Stimulated activated CD4-positive, alpha-beta T cell treated with anti-CD3 and anti-CD28 coated beads, Interleukin-15, amount 100 ng/mL, for 24 hours (primary cell): ENCODE data around the gene ZNF723.
A peak's percentile ranks its signal among the peaks of the same experiment; 100 is the strongest.
"Not testable (repeated sequence)": the region's sequence is repeated elsewhere in the genome, so short reads cannot be mapped to it uniquely, and the experiment has no call there.

ENCODE experiments used
- DNase-seq: peaks from one replicate; pipeline ENCODE4 v3.0.0-alpha.2; 2020

ZNF723 gene

DNA sequence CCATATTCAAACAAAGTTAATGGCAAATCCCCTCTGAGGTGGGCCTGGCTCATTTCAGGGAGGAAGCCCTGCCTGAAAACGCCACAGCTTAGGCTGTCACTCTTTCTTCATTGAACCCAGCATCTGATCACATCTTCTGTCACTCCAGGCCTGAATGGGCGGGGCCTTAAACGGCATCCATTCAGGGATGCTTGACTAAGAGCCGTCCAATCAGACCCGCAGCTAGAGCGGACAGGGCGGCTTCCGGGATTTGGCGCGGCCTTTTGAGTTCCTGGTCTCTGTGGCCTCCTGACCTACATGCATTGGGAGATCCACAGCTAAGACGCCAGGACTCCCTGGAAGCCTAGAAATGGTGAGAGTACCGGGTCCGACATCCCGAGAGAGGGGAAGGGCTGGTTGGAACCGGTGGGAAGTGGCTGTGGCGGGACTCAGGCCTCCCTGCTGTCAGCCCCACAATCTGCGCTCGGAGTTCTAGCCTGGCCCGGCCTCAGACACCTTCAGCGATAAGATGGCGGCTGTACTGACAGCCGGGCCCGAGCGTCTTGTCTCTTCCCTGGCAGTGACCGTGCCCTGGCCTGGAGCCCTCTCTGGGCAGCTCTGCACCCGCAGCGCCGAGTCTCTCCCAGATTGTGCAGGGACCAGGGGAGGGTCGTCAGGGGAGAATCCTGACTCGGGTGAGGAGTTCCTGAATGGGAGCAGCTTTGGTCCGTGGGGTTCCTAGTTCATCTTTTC is at the start of gene ZNF723:
Gene ZNF723 (plus strand): TSS at position 261 of the 732 bp plus-strand sequence. CDS start 89 bp downstream, at position 350.
- peak; percentile 3 for DNase-seq

- DNase-seq, result peak; percentile 9
Measured at GRCh38 chr19:22783651-22784410, 48.3 kb upstream of the ZNF723 start, which contains the start of gene ZNF99. TSS of gene ZNF99 (minus strand) at chr19:22784151. CDS start at chr19:22784016, 135 bp downstream.

- not testable (repeated sequence) for DNase-seq
Measured at GRCh38 chr19:22792863-22793262, 39.2 kb upstream of the ZNF723 start.

- no peak for DNase-seq
Measured at GRCh38 chr19:22797040-22797439, 35.1 kb upstream of the ZNF723 start.

- no peak for DNase-seq
Measured at GRCh38 chr19:22806418-22806817, 25.7 kb upstream of the ZNF723 start.

- no peak for DNase-seq
Measured at GRCh38 chr19:22807061-22807835, 24.8 kb upstream of the ZNF723 start.

DNA sequence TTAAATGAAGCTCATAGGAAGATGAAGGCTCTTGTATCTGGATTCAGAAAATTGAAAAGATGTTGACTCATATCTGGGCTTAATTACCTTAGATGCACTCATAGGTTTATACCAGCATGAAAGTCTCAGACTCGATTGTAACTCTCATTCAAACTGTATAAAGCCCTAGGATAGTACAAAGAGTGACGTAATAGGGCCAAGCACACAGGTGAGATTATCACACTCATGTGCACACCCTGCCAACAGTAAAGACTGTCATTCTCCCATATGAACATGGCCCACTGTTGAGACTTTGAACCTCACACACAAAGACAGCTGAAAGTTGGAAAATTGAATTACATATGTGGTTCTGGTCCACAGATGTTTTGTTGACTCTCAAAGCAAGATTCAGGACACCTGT is 18.0 kb upstream of the ZNF723 start:
- no peak for DNase-seq

DNA sequence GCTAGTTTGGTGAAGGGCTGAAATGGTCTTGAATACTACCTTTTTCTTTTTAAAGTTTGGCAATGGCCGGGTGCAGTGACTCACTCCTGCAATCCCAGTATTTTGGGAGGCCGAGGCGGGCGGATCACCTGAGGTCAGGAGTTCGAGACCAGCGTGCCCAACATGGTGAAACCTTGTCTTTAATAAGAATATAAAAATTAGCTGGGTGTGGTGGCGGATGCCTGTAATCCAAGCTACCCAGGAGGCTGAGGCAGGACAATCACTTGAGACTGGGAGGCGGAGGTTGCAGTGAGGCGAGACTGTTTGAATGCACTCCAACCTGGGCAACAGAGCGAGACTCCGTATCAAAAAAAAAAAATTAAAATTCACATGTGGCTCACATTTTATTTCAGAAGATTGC is 880 bp upstream of the ZNF723 start:
- no peak for DNase-seq

DNA sequence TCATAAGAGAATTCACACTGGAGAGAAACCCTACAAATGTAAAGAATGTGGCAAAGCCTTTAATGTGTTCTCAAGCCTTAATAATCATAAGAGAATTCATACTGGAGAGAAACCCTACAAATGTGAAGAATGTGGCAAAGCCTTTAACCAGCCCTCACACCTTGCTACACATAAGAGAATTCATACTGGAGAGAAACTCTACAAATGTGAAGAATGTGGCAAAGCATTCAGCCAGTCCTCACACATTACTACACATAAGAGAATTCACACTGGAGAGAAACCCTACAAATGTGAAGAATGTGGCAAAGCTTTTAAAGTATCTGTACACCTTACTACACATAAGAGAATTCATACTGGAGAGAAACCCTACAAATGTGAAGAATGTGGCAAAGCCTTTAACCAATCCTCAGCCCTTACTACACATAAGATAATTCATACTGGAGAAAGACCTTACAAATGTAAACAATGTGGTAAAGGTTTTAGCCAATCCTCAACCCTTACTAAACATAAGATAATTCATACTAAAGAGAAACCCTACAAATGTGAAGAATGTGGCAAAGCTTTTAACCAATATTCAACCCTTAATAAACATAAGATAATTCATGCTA is 25.7 kb downstream of the ZNF723 start:
- DNase-seq, result not testable (repeated sequence)

DNA sequence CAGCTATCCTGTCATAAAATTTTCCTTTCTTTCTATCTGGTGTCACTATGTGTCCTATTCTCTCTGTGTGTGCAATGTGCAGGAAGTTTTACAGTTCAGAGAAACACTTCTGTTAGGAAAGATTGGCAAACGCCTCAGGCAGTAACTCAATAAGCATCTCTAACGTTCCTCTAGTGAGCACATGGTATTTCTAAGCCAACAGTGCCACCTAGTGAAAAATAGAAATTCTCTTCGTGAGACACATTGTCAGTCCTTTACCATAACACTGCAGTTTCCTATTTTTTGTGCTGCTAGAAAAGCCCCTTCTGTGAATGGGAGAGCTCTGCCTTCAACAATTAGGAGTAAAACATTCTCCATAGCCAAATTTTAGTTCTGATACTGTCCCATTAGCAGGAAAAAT is 50.7 kb downstream of the ZNF723 start:
- DNase-seq, result no peak

GRCh38 chr19:22893855-22894270 is 61.8 kb downstream of the ZNF723 start:
- no peak for DNase-seq

DNA sequence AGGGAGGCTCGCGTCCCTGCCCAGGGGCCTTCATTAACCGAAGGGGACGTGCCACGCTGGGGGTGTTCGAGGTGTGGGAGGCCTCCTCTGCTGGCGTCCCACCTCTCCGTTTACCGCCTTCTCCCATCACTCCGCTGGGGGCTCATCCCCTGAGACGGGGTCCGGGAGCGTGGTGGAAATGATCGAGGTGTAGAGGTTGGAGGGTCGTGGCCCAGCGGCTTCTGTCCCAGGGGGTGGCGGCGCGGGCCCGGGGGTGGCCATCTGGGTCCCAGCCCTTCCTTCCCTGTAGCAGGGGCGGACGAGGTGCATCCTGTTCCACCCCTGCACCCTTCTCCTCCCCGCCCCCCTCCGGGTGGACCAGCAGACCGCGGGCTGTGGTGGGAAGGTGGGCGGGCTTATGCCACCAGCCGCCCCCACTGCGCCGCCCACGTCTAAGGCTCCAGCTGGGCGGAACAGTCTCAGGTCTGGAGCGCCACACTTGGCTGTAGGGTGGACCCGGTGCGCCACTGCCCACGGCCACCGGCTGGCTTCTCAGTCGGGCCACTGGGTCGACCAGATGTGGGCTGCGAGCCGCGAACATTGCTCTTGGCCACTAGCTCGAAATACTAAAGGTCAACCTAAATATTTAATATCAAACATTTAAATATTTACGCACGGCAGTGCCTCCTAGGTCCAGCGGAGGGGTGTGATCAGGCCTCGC is 69.5 kb downstream of the ZNF723 start:
- DNase-seq, result no peak
